Nephron (organoid): ENCODE measurements around the gene GARIN5B.
"Not testable (repeated sequence)": the region's sequence is repeated elsewhere in the genome, so short reads cannot be mapped to it uniquely, and the experiment has no call there.

Experiments
- H3K27ac Mint-ChIP-seq, 3 experiments: 2 replicates each; pipeline ENCODE4 v1.8.0; 2020; ENCODE audit warnings: mixed read lengths in 3 of 3, mild to moderate bottlenecking in 2 of 3, moderate library complexity in 1 of 3
- H3K27me3 Mint-ChIP-seq: 2 replicates; pipeline ENCODE4 v1.8.0; 2021; ENCODE audit warnings: low read depth, mild to moderate bottlenecking, moderate library complexity, mixed read lengths
- H3K36me3 Mint-ChIP-seq: 2 replicates; pipeline ENCODE4 v1.8.0; 2020; ENCODE audit warnings: low read depth, mixed read lengths
- H3K4me1 Mint-ChIP-seq: 2 replicates; pipeline ENCODE4 v1.8.0; 2020; ENCODE audit warnings: mixed read lengths
- H3K4me3 Mint-ChIP-seq, 3 experiments: 2 replicates each; pipeline ENCODE4 v1.8.0; 2020; ENCODE audit warnings: mild to moderate bottlenecking in 3 of 3, mixed read lengths in 3 of 3, moderate library complexity in 2 of 3
- H3K9me3 Mint-ChIP-seq: 2 replicates; pipeline ENCODE4 v1.8.0; 2020; ENCODE audit warnings: mixed read lengths
- CTCF ChIP-seq, 3 experiments: fragments of 200-600 bp; sonication (generic); IDR thresholded peaks; one replicate each; pipeline ENCODE4 v1.5.0; 2021; ENCODE audit warnings: antibody characterized with exemption in 3 of 3; ENCODE audit not compliant: unreplicated experiment in 3 of 3

Gene GARIN5B

GRCh38 chr19:55406826-55407549 is 43.9 kb upstream of the GARIN5B start:
- peaks cover 5% of the 10 kb centered on the region for H3K9me3 Mint-ChIP-seq
- H3K4me1 Mint-ChIP-seq, result peaks cover 30% of the 10 kb centered on the region
- TF ChIP-seq CTCF (IDR thresholded peaks at IDR 0.05; ENCODE audit: unreplicated experiment in 3 of 3), result no peak
- peaks cover 9% of the 10 kb centered on the region for H3K27me3 Mint-ChIP-seq
- H3K36me3 Mint-ChIP-seq, result peaks cover 34% of the 10 kb centered on the region
- H3K4me3 Mint-ChIP-seq, result peak overlapping the region; percentile 91 to 97 (median 97)
- H3K27ac Mint-ChIP-seq, result peak overlapping the region; percentile 33 to 99 (median 50)

GRCh38 chr19:55406091-55406825 is 43.2 kb upstream of the GARIN5B start:
- H3K4me3 Mint-ChIP-seq, result peak overlapping the region; percentile 91 to 97 (median 97)
- peaks cover 5% of the 10 kb centered on the region for H3K9me3 Mint-ChIP-seq
- peaks cover 9% of the 10 kb centered on the region for H3K27me3 Mint-ChIP-seq
- peaks cover 30% of the 10 kb centered on the region for H3K4me1 Mint-ChIP-seq
- peaks cover 38% of the 10 kb centered on the region for H3K36me3 Mint-ChIP-seq
- H3K27ac Mint-ChIP-seq, result peak overlapping the region; percentile 16 to 50 (median 39)
- no peak for TF ChIP-seq CTCF (IDR thresholded peaks at IDR 0.05; ENCODE audit: unreplicated experiment in 3 of 3)

- no peak for TF ChIP-seq CTCF (IDR thresholded peaks at IDR 0.05; ENCODE audit: unreplicated experiment in 3 of 3)
- Mint-ChIP-seq H3K4me3 (peak overlapping the region; percentile 91 to 97 (median 97)), H3K4me1 (peaks cover 30% of the 10 kb centered on the region), H3K27me3 (peaks cover 6% of the 10 kb centered on the region), H3K9me3 (peaks cover 5% of the 10 kb centered on the region), H3K27ac (peak overlapping the region; percentile 16 to 50 (median 39)), H3K36me3 (peaks cover 41% of the 10 kb centered on the region)
Measured at GRCh38 chr19:55405638-55406037, 42.6 kb upstream of the GARIN5B start.

- Mint-ChIP-seq H3K4me1 (peaks cover 32% of the 10 kb centered on the region), H3K9me3 (no peaks in the 10 kb centered on the region), H3K36me3 (peaks cover 51% of the 10 kb centered on the region), H3K27me3 (no peaks in the 10 kb centered on the region), H3K4me3 (no peak overlapping the region), H3K27ac (peak overlapping the region in 1 of 3 experiments; percentile 9)
- TF ChIP-seq CTCF (IDR thresholded peaks at IDR 0.05; ENCODE audit: unreplicated experiment in 3 of 3), result no peak
Measured at GRCh38 chr19:55402509-55402908, 39.4 kb upstream of the GARIN5B start.

GRCh38 chr19:55401390-55401789 is 38.3 kb upstream of the GARIN5B start:
- H3K4me3 Mint-ChIP-seq, H3K9me3 Mint-ChIP-seq, H3K27ac Mint-ChIP-seq, H3K27me3 Mint-ChIP-seq: not testable (repeated sequence)
- Mint-ChIP-seq H3K4me1 (peaks cover 26% of the 10 kb centered on the region), H3K36me3 (peaks cover 47% of the 10 kb centered on the region)

GRCh38 chr19:55400281-55401087 is 37.4 kb upstream of the GARIN5B start:
- Mint-ChIP-seq H3K27ac (no peak overlapping the region), H3K4me3 (no peak overlapping the region), H3K9me3 (no peaks in the 10 kb centered on the region), H3K4me1 (peaks cover 17% of the 10 kb centered on the region), H3K36me3 (peaks cover 38% of the 10 kb centered on the region), H3K27me3 (no peaks in the 10 kb centered on the region)
- TF ChIP-seq CTCF (IDR thresholded peaks at IDR 0.05; ENCODE audit: unreplicated experiment in 3 of 3), result no peak
